GM19025 (cell line): ENCODE data around the gene NRDE2.

Source experiments
- ATAC-seq: cut with Tn5 transposase; IDR thresholded peaks from one replicate; pipeline ENCODE4 v1.9.1; 2021; ENCODE audit warnings: mild to moderate bottlenecking, low read depth, moderate library complexity; ENCODE audit not compliant: unreplicated experiment

NRDE2 gene, protein sequence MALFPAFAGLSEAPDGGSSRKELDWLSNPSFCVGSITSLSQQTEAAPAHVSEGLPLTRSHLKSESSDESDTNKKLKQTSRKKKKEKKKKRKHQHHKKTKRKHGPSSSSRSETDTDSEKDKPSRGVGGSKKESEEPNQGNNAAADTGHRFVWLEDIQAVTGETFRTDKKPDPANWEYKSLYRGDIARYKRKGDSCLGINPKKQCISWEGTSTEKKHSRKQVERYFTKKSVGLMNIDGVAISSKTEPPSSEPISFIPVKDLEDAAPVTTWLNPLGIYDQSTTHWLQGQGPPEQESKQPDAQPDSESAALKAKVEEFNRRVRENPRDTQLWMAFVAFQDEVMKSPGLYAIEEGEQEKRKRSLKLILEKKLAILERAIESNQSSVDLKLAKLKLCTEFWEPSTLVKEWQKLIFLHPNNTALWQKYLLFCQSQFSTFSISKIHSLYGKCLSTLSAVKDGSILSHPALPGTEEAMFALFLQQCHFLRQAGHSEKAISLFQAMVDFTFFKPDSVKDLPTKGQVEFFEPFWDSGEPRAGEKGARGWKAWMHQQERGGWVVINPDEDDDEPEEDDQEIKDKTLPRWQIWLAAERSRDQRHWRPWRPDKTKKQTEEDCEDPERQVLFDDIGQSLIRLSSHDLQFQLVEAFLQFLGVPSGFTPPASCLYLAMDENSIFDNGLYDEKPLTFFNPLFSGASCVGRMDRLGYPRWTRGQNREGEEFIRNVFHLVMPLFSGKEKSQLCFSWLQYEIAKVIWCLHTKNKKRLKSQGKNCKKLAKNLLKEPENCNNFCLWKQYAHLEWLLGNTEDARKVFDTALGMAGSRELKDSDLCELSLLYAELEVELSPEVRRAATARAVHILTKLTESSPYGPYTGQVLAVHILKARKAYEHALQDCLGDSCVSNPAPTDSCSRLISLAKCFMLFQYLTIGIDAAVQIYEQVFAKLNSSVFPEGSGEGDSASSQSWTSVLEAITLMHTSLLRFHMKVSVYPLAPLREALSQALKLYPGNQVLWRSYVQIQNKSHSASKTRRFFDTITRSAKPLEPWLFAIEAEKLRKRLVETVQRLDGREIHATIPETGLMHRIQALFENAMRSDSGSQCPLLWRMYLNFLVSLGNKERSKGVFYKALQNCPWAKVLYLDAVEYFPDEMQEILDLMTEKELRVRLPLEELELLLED

DNA sequence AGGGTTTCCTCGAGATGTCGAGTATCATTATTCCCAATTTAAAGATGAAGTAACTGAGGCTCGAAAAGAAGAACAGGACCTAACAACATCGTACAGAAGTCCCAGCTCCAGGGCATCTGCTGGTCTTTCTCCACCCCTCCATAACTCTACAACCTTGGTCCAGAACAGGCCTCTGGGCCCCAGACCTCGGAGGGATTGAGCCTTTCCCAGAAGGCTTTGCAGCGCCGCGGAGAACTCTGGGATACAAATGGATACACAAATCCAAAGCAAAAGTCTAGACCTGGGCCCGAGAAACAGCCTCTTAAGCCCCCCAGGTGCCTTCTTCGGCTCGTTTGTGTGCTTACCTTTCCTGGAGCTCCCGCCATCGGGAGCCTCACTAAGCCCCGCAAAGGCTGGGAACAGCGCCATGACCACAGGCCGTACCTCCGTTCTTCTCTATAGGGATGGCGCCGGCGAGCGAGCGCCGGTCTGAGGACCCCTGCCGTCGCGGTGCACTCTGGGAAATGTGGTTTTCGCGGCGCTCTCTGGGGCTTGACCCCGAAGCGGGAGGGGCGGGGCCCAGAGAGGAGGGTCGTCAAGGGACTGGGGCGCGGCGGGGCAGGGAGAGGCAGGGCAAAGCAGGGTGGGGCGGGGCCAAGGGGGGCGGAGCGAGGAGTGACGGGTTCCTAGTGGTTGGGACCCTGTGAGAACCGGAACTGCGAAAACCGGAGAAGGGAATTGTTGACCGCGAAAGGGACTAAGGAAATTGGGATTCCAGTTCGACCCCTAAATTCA, at the start of gene NRDE2:
Gene NRDE2 (minus strand): TSS at position 445 of the 774 bp plus-strand sequence. CDS start 37 bp downstream, at position 408.
- ATAC-seq: peak; percentile 95

DNA sequence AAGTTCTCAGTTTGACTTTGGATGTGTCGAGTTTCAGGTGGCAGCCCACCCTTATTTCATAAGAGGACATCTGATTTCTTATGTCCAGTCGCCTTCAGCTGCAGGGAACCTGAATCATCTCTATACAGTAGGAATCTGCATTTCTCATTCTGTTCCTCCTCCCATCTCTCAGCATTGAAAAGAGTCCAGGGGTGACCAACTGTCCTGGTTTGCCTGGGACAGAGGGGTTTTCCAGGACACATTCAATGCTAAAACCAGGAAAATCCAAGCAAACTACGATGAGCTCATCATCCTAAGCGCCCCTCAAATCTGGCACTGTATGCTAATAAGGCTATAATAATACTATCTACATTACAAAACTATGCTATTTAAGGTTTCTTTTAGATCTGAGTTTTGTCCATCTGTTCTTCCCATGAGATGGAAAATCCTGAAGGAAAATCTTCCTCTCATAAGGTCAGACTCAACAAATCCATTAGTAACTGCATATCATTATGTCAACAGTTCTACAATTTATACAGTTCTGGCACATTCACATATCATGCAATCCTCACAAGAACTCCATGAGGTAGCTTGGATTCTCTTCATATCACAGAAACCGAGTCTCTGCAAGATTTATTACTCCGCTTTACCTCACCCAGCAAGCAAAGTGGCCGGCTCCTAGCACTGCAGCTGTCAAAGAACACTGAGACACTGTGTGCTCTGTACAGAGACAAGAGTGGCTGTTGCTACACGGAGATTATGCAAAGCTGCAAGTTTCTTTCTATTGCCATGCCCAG, 49.5 kb upstream of the NRDE2 start:
- no peak for ATAC-seq

DNA sequence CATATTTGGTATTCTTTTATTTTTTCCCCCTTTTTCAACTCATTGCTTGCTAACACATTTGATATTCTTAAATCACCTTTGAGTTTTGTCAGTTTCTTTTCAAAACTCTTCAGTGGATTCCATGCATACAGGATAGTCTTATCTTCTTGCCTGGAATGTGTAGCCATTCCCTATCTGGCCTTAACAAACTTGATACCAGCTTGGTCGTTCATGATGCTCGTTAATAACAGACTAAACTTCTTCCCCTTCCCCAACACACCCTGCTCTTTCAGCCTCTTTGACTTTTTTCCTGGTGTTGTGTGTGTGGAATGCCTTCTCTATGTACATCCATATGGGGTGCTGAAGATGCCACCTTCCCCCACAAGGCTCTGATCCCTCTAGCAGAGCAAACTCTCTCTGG, 47.4 kb upstream of the NRDE2 start:
- no peak for ATAC-seq

DNA sequence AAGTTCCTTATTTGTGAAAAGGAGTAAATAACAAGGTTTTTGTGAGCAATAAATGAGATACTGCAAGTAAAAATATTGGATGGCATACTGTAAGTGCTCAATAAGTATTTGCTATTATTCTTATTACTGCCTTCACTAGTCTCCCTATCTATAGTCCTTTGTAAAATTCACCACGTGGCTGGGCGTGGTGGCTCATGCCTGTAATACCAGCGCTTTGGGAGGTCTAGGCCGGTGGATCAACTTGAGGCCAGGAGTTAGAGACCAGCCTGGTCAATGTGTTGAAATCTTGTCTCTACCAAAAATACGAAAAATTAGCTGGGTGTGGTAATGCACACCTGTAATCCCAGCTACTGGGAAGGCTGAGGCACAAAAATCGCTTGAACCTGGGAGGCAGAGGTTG, 46.5 kb upstream of the NRDE2 start:
- ATAC-seq: no peak

DNA sequence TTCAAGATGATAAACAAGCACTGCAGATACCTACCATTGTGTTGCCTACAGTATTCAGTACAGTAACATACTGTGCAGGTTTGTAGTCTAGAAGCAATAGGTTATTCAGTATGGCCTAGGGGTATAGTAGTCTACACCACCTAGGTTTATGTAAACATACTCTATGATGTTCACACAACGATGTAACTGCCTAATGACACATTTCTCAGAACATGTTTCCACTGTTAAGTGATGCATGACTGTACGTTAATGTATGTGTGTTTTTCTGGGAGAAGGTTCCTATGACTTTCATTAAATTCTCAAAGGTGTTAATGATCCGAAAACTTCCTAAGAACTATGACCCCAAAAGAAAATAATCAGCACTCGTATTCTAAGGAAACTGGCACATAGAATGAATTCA, 44.2 kb upstream of the NRDE2 start:
- ATAC-seq: no peak

DNA sequence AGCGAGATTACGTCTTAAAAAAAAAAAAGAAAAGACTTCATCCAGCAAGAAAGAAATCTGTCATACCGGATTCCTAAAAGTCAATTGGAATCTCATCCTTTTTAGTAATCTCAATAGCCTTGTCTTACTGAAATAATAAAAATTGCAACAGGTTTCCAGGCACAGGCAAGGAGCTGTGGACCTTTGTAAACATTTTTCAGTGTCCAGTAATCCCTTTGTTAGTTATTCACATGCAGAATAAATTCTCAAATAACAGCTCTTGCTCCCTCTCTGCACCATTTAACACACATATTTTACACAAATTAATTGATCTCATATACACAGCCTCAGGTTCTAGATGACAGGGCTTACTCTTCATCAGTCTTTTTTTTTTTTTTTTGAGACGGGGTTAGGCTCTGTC, 43.1 kb upstream of the NRDE2 start:
- ATAC-seq: no peak

DNA sequence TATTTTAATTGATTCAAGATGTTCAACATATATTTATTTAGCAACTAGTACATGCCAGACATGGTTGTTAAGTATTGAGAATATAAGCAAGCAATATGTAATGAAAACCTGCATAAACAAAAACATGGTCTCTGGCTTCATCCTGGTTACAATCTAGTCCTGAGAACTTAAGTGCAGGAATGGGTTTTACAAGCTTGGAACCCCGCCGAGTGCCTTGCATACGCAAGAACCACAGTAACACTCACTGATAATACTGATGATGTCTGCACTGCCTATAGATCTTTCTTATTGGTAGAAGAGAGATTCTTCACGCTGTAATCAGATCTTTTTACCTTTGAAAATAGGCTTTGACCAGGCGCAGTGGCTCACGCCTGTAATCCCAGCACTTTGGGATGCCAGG, 42.1 kb upstream of the NRDE2 start:
- ATAC-seq: no peak

DNA sequence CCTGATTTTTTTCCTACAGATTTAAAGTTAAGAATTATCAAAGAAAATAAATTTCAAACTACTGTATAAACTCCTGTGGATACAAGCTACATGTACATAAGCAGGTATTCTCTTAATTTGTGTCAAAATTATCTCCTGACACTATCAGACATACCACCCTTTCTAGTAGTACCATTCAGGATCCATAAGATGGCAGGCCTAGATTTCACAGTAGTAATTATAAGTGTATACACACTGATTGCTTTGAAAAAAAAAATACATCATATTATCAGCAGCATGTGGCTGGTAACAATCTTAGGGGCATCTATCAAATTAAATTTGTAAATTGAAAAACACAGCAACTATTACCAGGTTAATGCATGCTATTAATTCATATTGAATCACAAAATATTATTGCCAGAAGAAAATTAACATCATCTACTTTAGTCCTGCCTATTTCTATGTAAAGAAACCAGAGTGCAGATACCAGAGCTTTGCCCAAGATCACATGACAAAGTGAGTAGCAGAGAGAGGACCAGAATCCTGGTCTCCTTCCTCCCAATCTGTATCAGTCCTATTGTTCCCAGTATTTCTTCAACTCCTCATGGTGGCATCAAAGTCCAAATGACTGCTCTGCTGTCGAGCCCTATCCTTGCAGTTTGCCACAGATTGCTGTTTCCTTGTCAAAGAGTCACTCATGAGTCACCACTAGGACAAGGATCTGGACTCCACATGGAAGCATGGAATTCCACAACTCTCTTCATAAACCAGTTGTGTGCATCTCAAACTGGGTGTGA, 37.4 kb upstream of the NRDE2 start:
- no peak for ATAC-seq

DNA sequence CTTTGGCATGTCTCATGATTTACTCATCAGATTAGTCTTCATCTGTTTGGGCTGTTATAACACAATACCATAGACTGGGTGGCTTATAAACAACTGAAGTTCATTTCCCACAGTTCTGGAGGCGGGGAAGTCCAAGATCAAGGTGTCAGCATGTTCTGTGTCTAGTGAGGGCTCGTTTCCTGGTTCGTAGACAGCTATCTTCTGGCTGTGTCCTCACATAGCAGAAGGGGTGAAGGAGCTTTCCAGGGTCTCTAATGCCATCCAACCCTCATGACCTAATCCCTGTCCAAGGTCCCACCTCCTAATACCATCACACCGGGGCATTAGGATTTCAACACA, 30.8 kb upstream of the NRDE2 start:
- ATAC-seq: no peak

DNA sequence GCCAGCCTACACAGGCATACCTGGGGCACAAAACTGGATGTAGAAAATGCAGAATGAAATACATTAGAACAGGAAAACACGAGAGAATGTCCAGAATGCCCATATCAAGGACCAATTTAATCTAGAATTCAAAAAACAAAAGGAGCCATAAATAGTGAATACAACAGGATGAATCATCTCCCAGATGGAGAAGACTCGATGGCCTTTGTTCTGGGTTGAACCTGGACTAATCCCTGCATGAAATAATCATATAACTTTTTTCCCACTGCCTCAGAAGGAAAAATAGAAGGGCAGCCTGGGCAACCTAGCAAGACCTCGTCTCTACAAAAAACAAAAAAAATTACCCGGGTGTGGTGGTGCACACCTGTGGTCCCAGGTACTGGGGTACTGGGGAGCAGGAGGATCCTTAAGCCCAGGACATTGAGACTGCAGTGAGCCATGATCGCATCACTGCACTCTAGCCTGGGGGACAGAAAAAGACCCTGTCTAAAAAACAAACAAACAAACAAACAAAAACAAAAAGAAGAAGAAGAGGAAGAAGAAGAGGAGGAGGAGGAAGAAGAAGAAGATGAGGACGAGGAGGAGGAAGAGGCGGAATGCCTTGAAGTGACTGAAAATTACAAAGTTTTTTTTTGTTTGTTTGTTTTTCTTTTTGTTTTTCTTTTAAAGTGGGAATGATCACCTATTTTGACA, 30.3 kb upstream of the NRDE2 start:
- no peak for ATAC-seq

DNA sequence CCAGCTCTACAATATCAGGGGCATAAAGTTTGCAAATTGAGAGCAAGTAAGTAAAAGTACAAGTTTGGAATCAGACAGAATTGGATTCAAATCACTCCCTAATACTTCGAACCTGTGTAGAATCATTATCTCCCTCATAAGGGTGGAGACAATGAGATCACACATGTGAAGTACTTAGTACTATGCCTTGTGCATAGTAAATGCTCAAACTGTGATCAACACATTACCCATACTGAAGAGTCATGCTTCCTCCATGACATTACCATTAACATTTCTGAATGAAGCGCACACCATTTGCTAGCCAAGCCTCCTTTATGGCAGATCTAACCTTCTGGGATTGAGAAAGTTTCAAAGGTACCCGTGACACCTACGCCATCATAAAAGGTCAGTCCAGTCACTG, 26.6 kb upstream of the NRDE2 start:
- no peak for ATAC-seq

DNA sequence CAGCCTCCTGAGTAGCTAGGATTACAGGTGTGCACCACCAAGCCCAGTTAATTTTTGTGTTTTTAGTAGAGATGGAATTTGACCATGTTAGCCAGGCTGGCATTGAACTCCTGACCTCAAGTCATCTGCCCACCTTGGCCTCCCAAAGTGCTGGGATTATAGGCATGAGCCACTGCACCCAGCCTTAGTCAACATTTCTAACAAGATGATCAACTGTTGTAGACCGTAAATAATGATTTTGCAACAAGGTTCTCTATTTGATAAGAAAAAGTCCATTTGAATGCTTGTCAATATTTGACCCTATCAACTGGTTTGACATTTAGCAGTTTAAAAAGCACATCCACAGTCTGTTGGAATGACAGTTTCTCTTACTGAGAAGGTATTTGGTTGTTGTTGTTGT, 25.2 kb upstream of the NRDE2 start:
- no peak for ATAC-seq

DNA sequence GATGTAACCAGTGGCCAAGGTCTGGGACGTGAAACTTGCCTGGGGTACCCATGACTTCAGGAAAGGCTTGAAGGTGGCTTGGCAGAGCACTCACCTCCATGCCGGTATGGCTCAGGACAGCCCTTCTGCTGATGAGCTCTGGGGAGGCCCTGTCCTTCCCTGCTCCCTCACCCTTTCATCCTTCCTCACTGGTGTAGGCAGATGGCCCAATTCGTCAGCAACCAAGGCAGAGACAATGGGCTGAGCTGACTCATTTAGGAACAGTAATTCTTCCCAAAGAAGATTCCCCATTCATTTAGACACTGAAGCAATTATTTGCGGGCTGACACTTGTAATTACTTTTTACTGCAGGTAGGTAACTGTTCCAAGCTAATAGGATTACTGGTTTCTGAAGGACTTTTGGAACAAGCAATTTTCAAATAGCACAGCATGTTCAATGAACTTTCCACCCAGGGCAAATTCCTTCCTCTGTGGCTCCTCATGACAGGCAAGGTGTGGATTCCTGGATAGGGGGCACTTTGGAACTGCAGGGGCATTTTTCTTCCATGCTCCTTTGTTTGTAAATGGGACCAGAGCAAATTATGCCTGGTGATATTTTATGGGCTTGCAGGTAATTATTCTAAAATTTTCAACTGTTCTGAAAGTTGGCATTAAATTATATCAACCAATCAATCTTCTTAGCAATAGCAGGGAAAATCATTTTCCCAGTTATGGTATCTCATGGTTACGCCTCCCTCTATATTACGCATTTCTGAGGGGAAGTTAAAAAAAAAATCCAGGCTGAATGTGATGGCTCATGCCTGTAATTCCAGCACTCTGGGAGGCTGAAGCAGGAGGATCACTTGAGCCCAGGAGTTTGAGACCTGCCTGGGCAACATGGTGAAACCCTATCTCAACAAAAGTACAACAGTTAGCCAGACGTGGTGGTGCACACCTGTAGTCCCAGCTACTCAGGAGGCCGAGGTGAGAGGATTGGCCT, 24.1 kb upstream of the NRDE2 start:
- ATAC-seq: no peak

DNA sequence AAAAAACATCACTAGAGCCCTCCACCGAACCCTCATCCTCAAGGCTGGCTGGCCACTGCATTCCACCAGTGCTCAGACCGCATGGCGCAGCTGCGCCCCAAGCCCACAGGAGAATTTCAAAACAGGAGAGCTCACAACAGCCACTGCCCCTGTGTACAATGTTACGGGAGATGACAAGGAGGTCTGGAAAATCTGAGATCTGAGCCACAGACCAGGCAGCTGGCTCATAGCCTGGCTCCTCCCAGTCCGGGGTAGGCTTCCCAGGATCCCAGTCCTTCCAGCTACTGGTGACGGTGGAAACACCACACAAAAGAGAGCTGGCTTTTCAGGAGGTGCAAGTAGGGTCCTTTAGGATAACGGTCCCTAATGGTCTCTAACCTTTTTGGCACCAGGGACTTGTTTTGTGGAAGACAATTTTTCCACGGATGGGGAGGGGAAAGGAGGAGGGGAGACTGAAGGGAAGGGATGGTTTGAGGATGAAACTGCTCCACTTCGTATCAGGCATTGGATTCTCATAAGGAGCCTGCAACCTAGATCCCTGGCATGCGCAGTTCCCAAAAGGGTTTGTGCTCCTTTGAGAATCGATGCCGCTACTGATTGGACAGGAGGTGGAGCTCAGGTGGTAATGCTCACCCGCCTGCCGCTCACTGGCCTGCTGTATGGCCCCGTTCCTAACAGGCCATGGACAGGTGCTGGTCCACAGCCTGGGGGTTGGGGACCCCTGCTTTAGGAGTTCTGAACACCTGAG, 23.0 kb upstream of the NRDE2 start:
- ATAC-seq: no peak

DNA sequence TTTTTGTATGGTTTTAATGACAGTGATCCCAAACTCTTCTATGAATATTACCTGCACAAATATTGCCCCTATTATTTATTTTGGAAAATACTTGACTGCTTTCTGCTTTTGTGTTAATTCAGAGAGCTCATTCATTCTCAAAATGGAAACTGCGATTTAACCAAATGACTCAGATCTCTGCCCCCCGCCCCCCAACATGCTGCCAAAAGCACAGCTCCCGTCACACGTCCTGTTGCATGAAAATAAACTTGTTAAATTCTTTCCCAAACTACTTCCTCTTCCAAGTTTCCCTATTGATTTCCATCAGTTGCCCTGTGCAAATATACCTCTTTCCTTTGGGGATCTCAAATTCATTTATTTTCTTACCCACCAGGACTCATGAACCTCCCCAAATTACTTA, 18.0 kb upstream of the NRDE2 start:
- no peak for ATAC-seq

DNA sequence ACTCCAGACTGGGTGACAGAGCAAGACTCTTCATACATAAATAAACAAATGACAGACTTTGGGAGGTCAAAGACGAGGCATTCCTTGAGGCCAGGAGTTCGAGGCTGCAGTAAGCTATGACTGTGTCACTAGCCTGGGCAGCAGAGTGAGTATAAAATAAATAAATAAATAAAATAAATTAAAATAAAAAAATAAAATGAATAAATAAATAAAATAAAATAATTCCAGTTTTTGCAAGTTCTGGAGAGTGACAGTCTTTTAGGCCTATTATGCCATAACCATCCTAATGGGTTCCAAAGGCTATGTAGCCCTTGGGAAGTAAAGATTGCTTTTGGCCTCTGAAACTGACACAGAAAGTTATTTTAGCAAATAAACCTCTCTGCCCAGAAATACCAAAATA, 16.5 kb upstream of the NRDE2 start:
- ATAC-seq: no peak

DNA sequence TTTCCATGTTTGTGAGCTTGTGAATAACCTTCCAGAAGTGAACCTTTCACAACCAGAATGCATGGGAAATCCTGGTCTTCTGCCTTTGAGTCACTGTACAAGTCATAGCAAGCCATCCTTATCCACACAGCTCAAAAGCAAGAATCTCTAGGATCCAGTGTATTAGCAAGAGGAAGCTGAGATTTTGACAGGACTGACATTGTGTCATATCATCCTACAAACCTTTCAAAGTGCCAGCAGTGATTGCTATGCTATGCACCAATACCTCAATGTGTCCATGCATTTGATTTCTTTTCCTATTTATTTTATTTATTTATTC, 13.5 kb upstream of the NRDE2 start:
- ATAC-seq: no peak
